Posterior vena cava (tissue), 2 donors: ENCODE results near the gene SEPTIN6. TPM values are rescaled to one million over a fixed set of nuclear protein-coding genes. Genes with fewer than 3 reads are reported as not detected.
"Not testable (repeated sequence)": the region's sequence is repeated elsewhere in the genome, so short reads cannot be mapped to it uniquely, and the experiment has no call there.

Experiments used
- DNase-seq: peaks from one replicate; pipeline ENCODE4 v3.0.0-alpha.2; 2020; ENCODE audit warnings: low spot score
- intact Hi-C, 2 donors: fragments of 100-400 bp; cut with DNase I; formaldehyde crosslinking; loops; one replicate each; pipeline versions ENCODE4 v1.14.1 to v1.14.2; 2022 to 2023
- microRNA-seq, 2 donors: library from miRNA; unstranded; fragments of <30 nt; microRNA quantifications; one replicate each; pipeline ENCODE4 v1.2.0, GENCODE V29; 2020 to 2021; ENCODE audit warnings: borderline microRNAs expressed in 2 of 2
- total RNA-seq, 2 donors: library from RNA; stranded (reverse); fragmentation: NEBNext Ultra II Directional; extraction: Animal tissue kit (Norgen Biotek cat#: 25700); gene quantifications; one replicate each; pipeline ENCODE4 v1.2.1, GENCODE V29; 2021
- donor health status: DM: yes; HTN: yes; CAD: no.
- donor health status: DM: yes; HTN: yes; CAD: no.

The SEPTIN6 gene
- total RNA-seq, 2 donors from 2014 or later: 19.4 to 22.3 TPM

- DNase-seq: no peak
- intact Hi-C loops: no loop called here
These were observed 23.4 kb downstream of the SEPTIN6 start for GRCh38 chrX:119669424-119670037.

DNA sequence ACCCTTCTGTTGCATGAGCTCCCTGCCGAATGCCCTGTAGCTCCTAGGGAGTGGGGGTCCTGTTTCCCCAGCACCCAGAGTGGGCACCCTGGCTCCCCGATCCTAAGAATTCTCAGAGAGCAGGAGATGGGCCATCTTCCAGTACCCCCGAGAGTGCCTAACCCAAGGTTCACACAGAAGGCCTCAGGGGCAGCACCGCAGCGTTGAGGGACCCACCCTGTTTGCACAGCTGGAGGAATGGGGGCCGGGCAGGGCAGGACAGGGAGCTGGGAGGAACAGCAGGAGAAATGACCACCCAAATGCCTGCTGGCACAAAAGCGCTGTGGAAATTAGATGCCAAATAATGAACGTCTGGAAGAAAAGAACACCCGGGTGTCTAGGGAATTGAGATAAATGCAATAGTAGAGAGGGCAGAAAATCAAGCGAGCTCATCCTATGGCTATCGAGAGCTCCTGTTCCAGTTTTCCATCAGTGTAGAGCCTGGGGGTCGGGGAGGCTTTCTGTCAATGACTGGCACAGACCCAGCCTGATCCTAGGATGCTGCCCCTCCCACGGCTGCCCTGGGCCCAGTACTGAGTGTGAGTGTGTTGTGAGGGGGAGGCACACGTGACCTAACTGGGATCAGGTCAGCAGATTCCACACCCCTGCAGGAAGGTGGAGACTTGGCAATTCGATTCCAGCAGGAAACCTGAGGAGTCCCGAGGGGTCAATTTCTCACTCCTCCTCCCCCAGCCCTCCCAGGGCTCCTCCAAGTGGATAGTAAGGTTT is 25.7 kb downstream of the SEPTIN6 start:
- DNase-seq: no peak
- intact Hi-C loops: no loop called here

GRCh38 chrX:119664877-119665276 is 28.1 kb downstream of the SEPTIN6 start:
- peak; percentile 30 for DNase-seq

GRCh38 chrX:119661486-119661885 is 31.5 kb downstream of the SEPTIN6 start:
- intact Hi-C loops: no loop called here
- no peak for DNase-seq

More at GRCh38 chrX:119664877-119665276, 28.1 kb downstream of the SEPTIN6 start:
- intact Hi-C loops: not testable (repeated sequence)

- DNase-seq: no peak
- intact Hi-C loops: no loop called here
These were observed 33.4 kb downstream of the SEPTIN6 start for GRCh38 chrX:119659522-119659921.

GRCh38 chrX:119655125-119655524 is 37.8 kb downstream of the SEPTIN6 start:
- intact Hi-C loops: no loop called here
- DNase-seq: no peak

DNA sequence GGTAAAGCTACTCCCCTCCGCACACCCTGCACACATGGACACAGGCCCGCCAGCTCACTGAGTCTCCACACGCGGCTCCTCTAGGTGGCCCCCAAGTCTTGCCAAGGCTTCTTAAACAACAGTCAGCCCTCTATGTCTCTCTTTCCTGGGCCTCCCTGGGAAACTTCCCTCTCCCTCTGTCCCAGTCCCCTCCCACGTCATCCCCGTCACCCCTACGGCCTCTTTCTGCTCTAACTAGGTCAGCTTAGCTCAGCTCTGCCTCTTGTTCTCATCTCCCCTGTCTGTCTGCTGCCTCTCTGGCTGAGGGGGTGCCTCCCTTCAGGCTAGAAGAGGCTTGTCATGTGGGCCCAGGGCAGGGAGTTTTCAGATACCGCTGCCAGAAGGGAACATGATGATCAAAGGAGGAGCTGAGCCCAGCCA is 38.8 kb downstream of the SEPTIN6 start:
- intact Hi-C loops: no loop called here
- peak; percentile 80 for DNase-seq

- intact Hi-C loops: no loop called here
- no peak for DNase-seq
These were observed 44.6 kb downstream of the SEPTIN6 start for GRCh38 chrX:119648421-119648775.

DNA sequence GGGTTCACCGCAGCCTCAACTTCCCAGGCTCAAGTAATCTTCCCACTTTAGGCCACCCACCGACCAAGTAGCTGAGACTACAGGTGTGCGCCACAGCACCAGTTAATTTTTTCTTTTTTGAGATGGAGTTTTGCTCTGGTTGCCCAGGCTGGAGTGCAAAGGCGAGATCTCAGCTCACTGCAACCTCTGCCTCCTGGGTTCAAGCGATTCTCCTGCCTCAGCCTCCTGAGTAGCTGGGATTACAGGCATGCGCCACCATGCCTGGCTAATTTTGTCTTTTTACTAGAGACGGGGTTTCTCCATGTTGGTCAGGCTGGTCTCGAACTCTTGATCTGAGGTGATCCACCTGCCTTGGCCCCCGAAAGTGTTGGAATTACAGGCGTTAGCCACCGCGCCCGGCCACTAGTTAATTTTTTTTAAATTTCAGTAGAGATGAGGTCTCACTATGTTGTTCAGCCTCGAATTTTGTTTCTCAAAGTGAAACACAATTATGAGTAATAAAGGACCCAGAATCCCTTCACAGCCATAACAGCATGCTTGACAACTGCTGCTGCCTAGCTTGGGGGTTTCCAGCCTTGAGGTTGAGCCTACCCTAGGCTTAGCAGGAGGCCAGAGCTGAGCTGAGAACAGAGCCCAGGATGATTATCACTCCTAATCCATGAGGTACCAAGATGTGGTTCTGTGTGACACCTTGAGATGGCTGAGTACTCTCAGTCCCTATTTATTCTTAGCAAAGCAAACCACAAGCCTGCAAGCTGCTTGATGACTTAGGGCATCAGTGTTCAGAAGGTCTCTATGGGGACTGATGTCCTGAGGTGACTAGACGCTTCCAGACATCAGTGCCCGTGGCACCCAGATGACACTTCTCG is 45.2 kb downstream of the SEPTIN6 start:
- intact Hi-C loops: no loop called here
- no peak for DNase-seq

DNA sequence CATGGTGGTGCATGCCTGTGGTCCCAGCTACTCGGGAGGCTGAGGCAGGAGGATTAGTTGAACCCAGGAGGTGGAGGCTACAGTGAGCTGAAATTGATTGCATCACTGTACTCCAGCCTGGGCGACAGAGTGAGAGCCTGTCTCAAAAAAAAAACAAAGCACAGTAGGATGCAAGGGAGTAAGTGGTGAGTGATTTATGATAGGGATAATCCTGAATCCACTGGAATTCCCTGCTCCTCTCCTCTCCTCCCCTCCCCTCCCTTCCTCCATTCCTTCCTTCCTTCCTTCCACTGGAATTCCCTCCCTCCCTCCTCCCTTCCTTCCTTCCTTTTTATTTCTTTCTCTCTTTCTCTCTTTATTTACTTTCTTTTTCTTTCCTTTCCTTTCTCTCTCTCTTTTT is 45.9 kb downstream of the SEPTIN6 start:
- intact Hi-C loops: no loop called here
- DNase-seq: no peak

- no peak for DNase-seq
- intact Hi-C loops: no loop called here
These were observed 46.5 kb downstream of the SEPTIN6 start for GRCh38 chrX:119646515-119646914.

GRCh38 chrX:119643696-119644095 is 49.3 kb downstream of the SEPTIN6 start:
- no peak for DNase-seq
- intact Hi-C loops: no loop called here

Small RNAs within 50 kb of the gene (microRNA-seq; reads per million reads assigned to microRNA genes)
- 15.7 to 19.0 reads per million in 2 donors for gene MIR766

Other genes with a start within 250 kb of the SEPTIN6 start
- gene SLC25A5, start 224.7 kb downstream of the SEPTIN6 start, total RNA-seq: 100 to 1,000 TPM; 134 to 150 TPM
- 10 to 100 TPM; 13.6 to 15.1 TPM for gene STEEP1, start 127.8 kb downstream of the SEPTIN6 start, total RNA-seq
- 10 to 100 TPM; 46.6 to 56.7 TPM for gene UBE2A, start 118.6 kb downstream of the SEPTIN6 start, total RNA-seq
- 1 to 10 TPM; 6.8 to 7.5 TPM for gene NKRF, start 86.7 kb downstream of the SEPTIN6 start, total RNA-seq
- under 1 TPM; 0.29 to 0.32 TPM for gene SOWAHD, start 65.4 kb upstream of the SEPTIN6 start, total RNA-seq
- gene RPL39, start 98.5 kb upstream of the SEPTIN6 start, total RNA-seq: 1,000 to 10,000 TPM; 1,458 to 1,459 TPM
- gene UPF3B, start 159.8 kb upstream of the SEPTIN6 start, total RNA-seq: 1 to 10 TPM; 5.4 to 6.8 TPM
- 10 to 100 TPM in 1 of 2 donors, 1 to 10 TPM in 1; 8.2 to 10.2 TPM for gene RNF113A, start 178.6 kb upstream of the SEPTIN6 start, total RNA-seq
- gene NDUFA1, start 178.7 kb upstream of the SEPTIN6 start, total RNA-seq: 10 to 100 TPM; 65.9 to 74.7 TPM
- gene AKAP14, start 202.7 kb upstream of the SEPTIN6 start, total RNA-seq: not detected